ENCODE results near the gene FOSL1.

DNA sequence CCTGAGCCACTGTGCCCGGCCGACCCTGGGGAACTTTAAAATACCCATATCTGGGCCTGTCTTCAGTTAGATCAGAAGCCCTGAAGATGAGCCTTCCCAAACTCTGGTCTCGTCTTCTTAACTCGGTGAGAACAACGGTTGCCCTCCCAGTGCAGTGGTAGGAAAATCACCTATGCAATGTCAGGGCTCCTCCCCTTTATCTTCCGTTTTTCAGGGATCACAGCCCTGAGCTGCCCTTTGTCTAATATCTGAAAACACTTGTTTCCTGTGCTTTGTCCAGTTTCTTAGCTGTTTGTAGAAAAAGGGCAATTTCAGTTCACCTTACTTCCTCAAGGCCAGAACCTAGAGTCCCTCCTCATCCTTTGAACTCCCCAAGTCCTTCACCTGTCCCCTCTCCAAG, 28.5 kb upstream of the FOSL1 start:
- TF ChIP-seq CTCF (IDR thresholded peaks at IDR 0.05; ENCODE audit: insufficient read depth, low read length, poor library complexity, severe bottlenecking), result no peak
- TF ChIP-seq EZH2phosphoT487 (conservative IDR thresholded peaks at IDR 0.05; ENCODE audit: low read length), result no peak
